HepG2 (cell line): ENCODE data around the gene APBB1. TPM values are rescaled to one million over a fixed set of nuclear protein-coding genes. Genes with fewer than 3 reads are reported as not detected.

ENCODE experiments used
- AHR ChIP-seq: IDR thresholded peaks from 2 replicates; pipeline ENCODE4 v1.6.1; 2018; ENCODE audit warnings: missing genetic modification reagents, missing compliant biosample characterization
- CCDC6 ChIP-seq: sonication (generic); formaldehyde crosslinking; IDR thresholded peaks from 2 replicates; pipeline ENCODE4 v1.8.1; 2022; ENCODE audit warnings: mild to moderate bottlenecking, missing genetic modification reagents, moderate library complexity
- CENPX ChIP-seq: sonication (generic); formaldehyde crosslinking; IDR thresholded peaks from 2 replicates; pipeline ENCODE4 v1.9.0; 2021; ENCODE audit warnings: mild to moderate bottlenecking, missing genetic modification reagents, moderate library complexity
- FOXO1 ChIP-seq: sonication (generic); formaldehyde crosslinking; IDR thresholded peaks from 2 replicates; pipeline ENCODE4 v1.4.0; 2020; ENCODE audit warnings: missing genetic modification reagents
- HMGXB3 ChIP-seq: sonication (generic); formaldehyde crosslinking; IDR thresholded peaks from 2 replicates; pipeline ENCODE4 v1.4.0; 2020; ENCODE audit warnings: missing genetic modification reagents, borderline replicate concordance
- MYNN ChIP-seq: sonication (generic); formaldehyde crosslinking; IDR thresholded peaks from 2 replicates; pipeline ENCODE4 v1.4.0; 2020; ENCODE audit warnings: mild to moderate bottlenecking, low read depth, missing genetic modification reagents
- MZF1 ChIP-seq: sonication (generic); formaldehyde crosslinking; IDR thresholded peaks from 2 replicates; pipeline ENCODE4 v1.8.1; 2023; ENCODE audit warnings: mild to moderate bottlenecking, missing genetic modification reagents, borderline replicate concordance
- SKIL ChIP-seq: sonication (generic); formaldehyde crosslinking; IDR thresholded peaks from 2 replicates; pipeline ENCODE4 v1.8.0; 2022; ENCODE audit warnings: missing genetic modification reagents, mild to moderate bottlenecking, moderate library complexity, borderline replicate concordance
- SRF ChIP-seq: IDR thresholded peaks from 2 replicates; pipeline ENCODE4 v1.6.1; 2011; ENCODE audit warnings: mild to moderate bottlenecking, low read depth, low read length, moderate library complexity
- TBP ChIP-seq: sonication (generic); formaldehyde crosslinking; IDR thresholded peaks from 2 replicates; pipeline ENCODE4 v1.5.0; 2020; ENCODE audit warnings: missing genetic modification reagents
- ZBTB7B ChIP-seq: sonication (generic); formaldehyde crosslinking; IDR thresholded peaks from 2 replicates; pipeline ENCODE4 v1.4.0; 2020; ENCODE audit warnings: missing genetic modification reagents
- ZNF333 ChIP-seq: sonication (generic); formaldehyde crosslinking; IDR thresholded peaks from 2 replicates; pipeline ENCODE4 v1.4.0; 2020; ENCODE audit warnings: mild to moderate bottlenecking, missing genetic modification reagents, borderline replicate concordance
- ZNF460 ChIP-seq: sonication (generic); formaldehyde crosslinking; IDR thresholded peaks from 2 replicates; pipeline ENCODE4 v1.5.1; 2020; ENCODE audit warnings: missing genetic modification reagents, mild to moderate bottlenecking, borderline replicate concordance
- ZNF512 ChIP-seq: sonication (generic); formaldehyde crosslinking; IDR thresholded peaks from 2 replicates; pipeline ENCODE4 v1.4.0; 2020; ENCODE audit warnings: mild to moderate bottlenecking, missing genetic modification reagents
- ZNF670 ChIP-seq: sonication (generic); formaldehyde crosslinking; IDR thresholded peaks from 2 replicates; pipeline ENCODE4 v1.8.0; 2022; ENCODE audit warnings: mild to moderate bottlenecking, missing genetic modification reagents, borderline replicate concordance
- ZSCAN5A ChIP-seq: sonication (generic); formaldehyde crosslinking; IDR thresholded peaks from 2 replicates; pipeline ENCODE4 v1.8.0; 2022; ENCODE audit warnings: mild to moderate bottlenecking, missing genetic modification reagents, borderline replicate concordance
- polyA plus RNA-seq, 8 experiments: library from polyadenylated mRNA; depleted of rRNA in 3 of 8; stranded (reverse) in 7 of 8; unstranded in 1 of 8; fragments of >200 nt; fragmentation: Illumina TruSeq in 4 of 8; extraction: Trizol in 4 of 8; gene quantifications; 2 replicates each; pipeline versions ENCODE4 v1.2.1 to v1.2.3, GENCODE V29; 2011 to 2016; ENCODE audit warnings: low read depth in 4 of 8, missing spikeins in 1 of 8, mixed read lengths in 1 of 8; ENCODE audit not compliant: insufficient read depth in 1 of 8
- total RNA-seq, 5 experiments: library from RNA; depleted of rRNA; stranded (reverse); fragments of >200 nt; fragmentation: Illumina TruSeq; extraction: Trizol; gene quantifications; 2 replicates each; pipeline ENCODE4 v1.2.3, GENCODE V29; 2016; ENCODE audit warnings: low read depth in 1 of 5
- TF ChIP-seq, protein P1 (sequence below): sonication (generic); formaldehyde crosslinking; conservative IDR thresholded peaks from 2 replicates; pipeline ENCODE4 v1.4.0; 2020; ENCODE audit warnings: missing genetic modification reagents

The APBB1 gene
- total and polyA plus RNA-seq, 2 of the 13 experiments (the other 11 are each of a cell fraction or from before 2014, with no cell fraction given) = 1.7 to 3.5 TPM

DNA sequence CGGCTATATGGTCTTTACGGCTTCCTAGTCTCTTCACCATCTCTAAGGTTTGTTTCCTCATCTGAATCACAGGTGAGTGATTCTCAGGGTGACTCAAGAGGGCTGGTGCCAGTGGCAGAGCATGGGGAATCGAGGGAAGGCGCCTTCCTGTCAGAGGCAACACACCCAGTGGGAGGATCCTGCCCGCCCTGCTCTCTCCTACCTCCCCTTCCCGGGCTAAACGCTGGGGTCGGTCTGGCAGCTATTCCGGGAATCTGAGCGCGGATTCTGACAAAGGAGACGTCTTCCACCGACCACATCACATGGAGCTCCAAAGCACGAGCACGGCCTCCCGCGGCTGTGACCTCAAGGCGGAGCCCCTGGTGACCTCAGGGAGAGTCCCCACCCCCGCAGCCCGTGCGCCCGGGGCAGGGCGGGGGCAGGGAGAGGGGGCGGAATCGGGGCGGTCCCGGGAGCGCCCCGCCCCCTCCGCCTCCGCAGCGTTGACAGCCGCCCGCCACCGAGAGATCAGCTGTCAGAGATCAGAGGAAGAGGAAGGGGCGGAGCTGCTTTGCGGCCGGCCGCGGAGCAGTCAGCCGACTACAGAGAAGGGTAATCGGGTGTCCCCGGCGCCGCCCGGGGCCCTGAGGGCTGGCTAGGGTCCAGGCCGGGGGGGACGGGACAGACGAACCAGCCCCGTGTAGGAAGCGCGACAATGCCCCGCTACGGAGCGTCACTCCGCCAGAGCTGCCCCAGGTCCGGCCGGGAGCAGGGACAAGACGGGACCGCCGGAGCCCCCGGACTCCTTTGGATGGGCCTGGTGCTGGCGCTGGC, 28.8 kb downstream of the APBB1 start, which contains the start of gene SMPD1 (continued):
- TF ChIP-seq ZNF670 (no peak), ZNF460 (CRISPR knock-in tag) (no peak), SKIL (CRISPR knock-in tag) (no peak), ZBTB7B (CRISPR knock-in tag) (0 out of 2 replicates have a peak, but pooled peaks have one; percentile 6), MZF1 (no peak), ZNF512 (CRISPR knock-in tag) (no peak), AHR (no peak), ZNF333 (CRISPR knock-in tag) (no peak), SRF (no peak), HMGXB3 (CRISPR knock-in tag) (no peak), MYNN (no peak), TBP (CRISPR knock-in tag) (no peak), FOXO1 (peak; percentile 26; the same call in 1 of the 2 replicates), ZSCAN5A (CRISPR knock-in tag) (no peak), CENPX (CRISPR knock-in tag) (no peak), CCDC6 (CRISPR knock-in tag) (no peak; the same call in 1 of the 2 replicates)
- TF ChIP-seq, protein P1, sequence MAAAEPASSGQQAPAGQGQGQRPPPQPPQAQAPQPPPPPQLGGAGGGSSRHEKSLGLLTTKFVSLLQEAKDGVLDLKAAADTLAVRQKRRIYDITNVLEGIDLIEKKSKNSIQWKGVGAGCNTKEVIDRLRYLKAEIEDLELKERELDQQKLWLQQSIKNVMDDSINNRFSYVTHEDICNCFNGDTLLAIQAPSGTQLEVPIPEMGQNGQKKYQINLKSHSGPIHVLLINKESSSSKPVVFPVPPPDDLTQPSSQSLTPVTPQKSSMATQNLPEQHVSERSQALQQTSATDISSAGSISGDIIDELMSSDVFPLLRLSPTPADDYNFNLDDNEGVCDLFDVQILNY (CRISPR knock-in tag) = no peak
